Stimulated activated CD8-positive, alpha-beta memory T cell treated with anti-CD3 and anti-CD28 coated beads, Interleukin-15, amount 100 ng/mL, for 48 hours (primary cell): ENCODE data around the gene CDC14A.

Experiments
- DNase-seq, 2 donors: peaks; one replicate each; pipeline ENCODE4 v3.0.0-alpha.2; 2020; ENCODE audit warnings: low read depth in 2 of 2

The CDC14A gene

GRCh38 chr1:100485855-100486258, 133.6 kb downstream of the CDC14A start:
- DNase-seq = no peak

DNA sequence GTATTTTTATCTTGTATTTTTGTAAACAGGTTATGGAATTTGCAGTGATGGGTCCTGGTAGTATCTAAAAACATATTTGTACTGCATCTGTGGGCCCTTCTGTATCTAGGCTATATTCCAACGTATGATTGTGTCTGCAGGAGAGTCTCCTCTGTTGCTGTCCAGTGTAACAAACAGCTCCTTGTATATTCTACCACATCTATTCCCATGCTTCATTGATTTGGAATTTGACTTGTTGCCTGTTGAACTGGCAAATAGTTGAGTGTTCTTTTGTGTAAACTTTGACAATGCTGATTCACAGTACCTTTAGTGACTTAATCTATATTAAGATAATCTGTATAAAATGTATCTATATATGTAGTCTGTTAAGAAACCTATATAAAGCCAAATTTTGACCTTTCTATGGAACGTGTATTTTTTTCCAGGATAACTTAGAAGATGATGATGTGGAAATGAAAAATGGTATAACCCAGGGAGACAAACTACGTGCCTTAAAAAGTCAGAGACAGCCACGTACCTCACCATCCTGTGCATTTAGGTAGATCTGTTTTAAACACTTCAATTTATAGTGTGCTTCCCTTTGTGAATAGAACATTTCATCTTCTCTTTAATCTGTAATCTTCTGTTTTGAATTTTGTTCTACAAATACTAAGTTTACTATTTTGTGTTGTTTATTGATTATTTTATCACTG, 142.2 kb downstream of the CDC14A start:
- no peak for DNase-seq

DNA sequence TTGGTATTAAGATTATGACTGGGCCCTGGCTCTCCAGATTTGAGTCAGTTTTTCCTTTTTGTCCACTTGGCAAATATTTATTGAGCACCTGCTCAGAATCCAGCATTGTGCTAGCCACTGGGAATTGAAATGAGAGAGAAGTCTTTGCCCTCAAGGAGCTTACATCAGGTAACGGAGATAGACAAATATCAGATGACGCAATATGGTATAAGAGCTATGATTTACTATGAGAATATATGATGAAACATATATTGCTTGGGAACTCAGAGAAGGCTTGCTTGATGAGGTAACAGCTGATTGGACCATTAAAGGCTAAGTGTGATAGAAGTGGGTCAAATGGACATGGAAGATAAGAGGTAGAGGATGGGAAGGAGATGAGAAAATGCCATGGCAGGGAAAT, 144.6 kb downstream of the CDC14A start:
- DNase-seq = no peak

- no peak for DNase-seq
Observed at GRCh38 chr1:100497796-100498195, 145.5 kb downstream of the CDC14A start.

DNA sequence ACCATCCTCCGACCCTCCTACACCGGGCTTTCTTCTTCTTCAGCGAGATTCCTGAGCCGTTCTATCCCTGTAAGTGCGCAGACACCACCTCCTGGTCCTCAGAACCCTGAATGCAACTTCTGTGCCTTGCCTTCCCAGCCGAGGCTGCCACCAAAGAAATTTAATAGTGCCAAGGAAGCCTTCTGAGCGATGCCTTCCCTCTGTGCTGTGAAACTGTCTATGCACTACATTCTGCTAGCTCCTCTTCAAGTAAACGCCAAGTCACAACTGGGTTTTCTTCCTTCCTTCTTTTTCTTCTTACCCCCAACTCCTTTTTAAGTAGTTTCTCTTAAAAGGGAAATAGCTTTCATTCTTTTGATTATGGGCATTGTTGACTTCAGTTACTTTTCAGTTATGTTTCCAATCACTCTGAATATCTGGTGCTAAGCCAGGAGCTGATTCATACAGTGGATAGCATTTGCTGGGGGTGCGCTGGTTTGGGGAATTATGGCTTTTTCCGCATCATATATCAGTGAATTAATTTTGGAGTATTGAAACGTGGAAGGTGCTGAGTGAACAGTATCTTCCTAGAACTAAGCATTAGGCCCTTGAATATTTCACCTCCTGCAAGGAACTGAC, 147.0 kb downstream of the CDC14A start:
- DNase-seq = no peak

- no peak for DNase-seq
Observed at GRCh38 chr1:100502052-100502792, 149.9 kb downstream of the CDC14A start.

DNA sequence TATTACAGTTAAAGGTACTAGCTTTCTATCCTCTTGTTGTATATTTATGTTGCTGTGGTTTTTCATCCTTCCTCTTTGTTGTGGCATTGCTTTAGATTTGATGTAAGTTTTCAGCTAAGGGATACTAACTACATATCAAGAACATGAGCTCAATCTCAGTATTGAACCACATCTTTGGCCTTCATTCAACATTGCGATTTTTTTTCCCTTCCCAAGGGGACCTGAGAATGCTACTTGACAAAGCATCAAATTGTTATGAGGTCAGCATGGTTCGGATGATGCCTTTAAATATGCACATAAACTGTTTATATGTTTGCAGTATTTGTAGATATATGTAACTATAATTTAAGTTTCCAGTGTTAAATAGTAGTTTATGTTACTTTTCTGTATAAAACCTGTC, 153.9 kb downstream of the CDC14A start:
- DNase-seq = no peak

DNA sequence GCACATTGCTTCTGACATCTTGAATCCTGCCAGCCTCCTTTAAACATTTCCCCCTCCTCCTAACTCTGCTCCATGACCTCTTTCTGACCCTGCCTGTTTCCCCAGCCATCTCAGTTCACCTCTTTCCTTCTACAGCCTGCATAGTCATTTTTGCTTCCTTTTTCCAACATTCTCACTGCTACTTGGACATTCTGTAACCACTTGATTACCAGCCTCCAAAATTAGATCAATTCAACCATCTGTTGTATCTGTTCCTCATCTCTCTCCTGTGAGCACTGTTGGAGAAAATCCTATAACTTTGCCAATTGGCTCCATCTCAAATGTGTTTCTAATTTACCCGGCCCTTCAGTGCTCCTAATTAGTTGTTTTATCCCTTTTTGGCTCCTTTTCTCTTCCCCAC, 158.1 kb downstream of the CDC14A start:
- DNase-seq = no peak

DNA sequence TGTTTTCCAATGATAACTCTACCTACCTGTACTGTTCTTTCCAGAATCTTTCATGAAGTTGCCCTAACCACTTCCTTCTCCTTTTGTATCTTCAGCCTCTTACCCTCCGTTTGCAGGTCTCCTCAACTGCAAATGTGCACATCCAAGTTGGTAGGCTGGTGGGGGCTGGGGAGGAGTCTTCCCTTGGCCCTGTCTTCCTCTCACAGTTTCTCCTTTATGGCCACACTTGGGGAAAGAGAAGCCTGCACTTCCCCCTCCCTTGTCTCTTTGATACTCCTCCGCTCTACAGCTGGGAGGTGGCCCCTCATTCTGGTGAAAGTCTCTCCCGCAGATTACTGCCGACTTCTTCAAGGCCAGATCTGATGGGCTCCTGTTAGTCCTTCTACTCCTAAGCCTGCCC, 158.8 kb downstream of the CDC14A start:
- DNase-seq = no peak

GRCh38 chr1:100511773-100512172, 159.5 kb downstream of the CDC14A start:
- DNase-seq = no peak

DNA sequence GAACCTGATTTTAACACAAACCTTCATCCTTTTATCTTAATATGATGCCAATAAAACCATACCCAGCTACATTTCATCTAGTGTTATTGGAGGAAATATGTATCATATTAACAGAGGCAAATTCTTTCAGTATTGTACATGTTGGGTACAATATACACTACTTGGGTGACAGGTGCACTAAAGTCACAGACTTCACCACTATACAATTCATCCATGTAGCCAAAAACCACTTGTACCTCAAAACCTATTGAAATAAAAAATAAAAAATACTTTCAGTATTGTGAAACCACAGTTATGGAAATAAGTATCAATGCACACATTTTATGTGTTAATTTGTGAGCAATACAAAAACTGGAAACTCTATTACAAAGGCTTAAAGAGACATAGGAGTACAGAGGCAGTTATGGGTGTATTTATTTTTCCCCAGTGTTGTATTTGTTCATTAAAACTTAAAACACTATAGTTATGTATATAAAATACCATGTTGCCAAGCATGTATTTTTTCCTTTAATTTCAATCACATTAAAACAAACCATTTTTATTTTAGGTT, 160.6 kb downstream of the CDC14A start:
- no peak for DNase-seq

DNA sequence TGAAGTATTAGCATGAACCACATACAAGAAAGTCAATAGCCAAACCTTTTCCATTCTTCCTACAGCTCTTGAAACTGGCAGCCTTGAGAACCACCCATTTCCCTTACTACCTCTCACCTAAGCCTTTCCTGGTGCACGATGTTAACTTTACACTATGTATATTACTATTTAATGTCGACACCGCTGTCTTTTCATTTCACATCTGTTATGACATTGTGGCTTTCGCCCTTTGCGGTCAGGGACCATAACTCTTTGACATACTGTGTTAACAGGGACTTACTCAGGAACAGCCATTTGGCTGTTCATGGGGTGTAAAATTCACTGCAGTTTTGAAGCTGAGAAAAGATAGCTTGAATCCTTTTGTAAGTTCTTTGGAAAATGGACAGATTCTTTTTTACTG, 164.6 kb downstream of the CDC14A start:
- no peak for DNase-seq

DNA sequence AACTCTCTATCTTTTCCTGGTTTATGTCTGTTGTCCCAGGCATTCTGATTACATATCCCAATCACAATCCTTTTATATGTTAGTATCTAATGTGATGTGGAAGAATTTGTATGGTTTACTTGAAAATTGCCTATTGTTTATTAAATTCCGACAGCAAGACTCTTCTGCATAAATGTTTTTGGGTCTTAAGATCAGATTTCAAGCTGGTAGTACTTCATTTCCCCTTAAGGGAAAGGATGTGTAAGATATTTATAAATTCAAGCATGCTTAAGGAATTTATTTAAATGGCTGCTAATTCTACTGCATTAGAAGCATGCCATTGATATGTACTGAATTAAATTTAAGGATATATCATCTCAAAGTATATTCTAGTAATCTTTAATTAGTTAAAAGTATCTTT, 165.2 kb downstream of the CDC14A start:
- no peak for DNase-seq

DNA sequence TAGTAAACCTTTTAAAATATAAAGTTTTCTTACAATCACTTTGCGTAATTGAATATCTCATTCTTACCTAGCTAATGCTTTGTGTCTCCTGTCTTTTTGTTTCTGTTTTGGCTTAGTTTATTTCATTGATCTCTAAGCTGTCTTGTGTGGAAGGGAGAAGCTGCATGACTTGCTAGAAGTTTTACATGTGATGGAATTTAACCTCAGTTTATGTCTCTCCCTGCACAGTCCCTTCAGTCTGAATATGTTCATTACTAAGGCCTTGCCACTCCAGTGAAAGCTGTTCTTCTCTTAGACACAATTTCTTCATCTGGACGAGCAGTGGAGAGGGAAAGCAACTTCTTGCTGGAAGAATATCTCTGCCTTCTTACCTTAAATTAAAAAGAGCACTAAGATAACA, 165.7 kb downstream of the CDC14A start:
- DNase-seq = no peak

DNA sequence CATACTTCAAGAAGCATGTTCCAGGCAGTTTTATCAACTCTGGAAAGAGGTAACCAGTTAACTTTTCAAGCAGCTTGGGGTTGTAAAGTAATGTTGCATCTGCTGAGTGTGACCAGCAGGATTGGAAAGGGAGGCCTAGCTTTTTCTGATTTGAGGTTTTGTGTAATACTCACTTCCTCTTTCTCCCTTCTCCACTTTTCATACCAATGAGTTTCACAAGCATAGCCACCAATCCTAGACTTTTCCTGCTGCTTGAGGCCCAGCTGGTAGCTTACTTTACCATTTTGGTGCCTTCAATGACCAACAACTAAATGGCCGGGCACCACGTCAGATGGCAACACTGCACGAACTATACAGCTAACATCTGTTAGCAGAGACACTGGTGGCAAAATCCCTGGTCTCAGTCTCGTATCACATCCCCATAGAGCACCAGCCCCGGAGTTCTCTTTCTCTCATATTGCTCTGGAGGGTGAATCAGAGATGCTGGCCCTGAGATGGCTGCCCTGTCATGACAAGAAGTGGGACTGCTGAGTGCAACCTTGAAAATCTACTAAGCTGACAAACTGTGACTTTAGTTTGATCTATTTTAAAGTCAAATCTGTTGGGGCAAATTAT, 170.8 kb downstream of the CDC14A start:
- DNase-seq = no peak

DNA sequence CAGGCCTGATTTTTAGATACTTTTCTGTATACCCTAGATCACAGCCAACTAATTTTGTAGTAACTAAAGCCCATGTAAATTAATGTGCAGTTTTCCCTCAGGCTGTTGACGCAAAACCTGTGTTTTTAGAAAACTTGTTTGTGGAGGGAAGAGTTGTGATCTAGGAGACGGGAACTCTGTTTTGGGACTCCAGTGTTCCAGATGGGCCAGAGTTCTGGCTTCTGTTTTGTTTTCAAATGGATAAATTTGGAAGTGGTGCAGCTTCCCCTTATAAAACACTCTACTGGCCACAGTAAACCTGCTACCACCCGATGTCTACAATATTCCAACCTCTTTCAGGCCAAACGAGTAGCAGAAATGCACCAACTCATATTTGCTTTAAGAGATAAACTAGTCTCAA, 172.0 kb downstream of the CDC14A start:
- no peak for DNase-seq

GRCh38 chr1:100526894-100527293, 174.6 kb downstream of the CDC14A start:
- no peak for DNase-seq

DNA sequence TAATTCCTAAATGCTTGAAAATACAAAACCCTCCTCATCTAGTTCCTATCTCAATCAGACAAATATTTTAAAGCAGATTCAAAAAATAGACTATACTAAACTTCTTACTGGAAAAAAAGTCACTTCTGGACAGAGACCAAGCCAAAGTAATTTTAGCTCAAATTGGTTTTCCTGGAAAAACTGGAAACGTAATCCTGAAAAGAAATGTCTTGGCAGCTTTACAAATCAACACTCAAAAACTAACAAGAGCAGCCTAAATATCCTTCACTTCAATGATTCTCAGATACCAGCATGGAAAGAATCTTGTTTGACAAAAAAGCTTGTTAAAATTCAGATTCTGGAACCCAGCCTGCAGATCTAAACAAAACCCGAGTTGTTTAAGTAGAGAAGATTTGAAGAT, 176.6 kb downstream of the CDC14A start:
- DNase-seq = no peak

DNA sequence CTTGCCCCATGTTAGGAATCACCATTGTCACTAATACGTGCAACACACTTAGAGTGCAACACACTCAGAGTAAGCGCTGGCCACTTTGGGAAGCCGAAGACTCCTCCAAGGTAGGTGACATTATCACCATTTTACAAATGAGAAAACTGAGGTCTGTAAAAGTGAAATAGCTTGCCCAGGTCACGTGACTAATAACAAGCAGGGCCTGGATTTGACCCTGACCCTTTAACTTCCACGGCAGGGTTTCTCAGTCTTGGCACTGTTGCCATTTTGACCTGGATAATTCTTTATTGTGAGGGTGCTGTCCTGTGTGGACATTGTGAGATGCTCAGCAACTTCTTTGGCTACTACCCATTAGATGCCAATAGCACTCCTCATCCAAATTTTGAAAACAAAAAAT, 177.8 kb downstream of the CDC14A start:
- no peak for DNase-seq

- no peak for DNase-seq
Observed at GRCh38 chr1:100530880-100531487, 178.7 kb downstream of the CDC14A start.

GRCh38 chr1:100532645-100533044, 180.3 kb downstream of the CDC14A start:
- DNase-seq = no peak

DNA sequence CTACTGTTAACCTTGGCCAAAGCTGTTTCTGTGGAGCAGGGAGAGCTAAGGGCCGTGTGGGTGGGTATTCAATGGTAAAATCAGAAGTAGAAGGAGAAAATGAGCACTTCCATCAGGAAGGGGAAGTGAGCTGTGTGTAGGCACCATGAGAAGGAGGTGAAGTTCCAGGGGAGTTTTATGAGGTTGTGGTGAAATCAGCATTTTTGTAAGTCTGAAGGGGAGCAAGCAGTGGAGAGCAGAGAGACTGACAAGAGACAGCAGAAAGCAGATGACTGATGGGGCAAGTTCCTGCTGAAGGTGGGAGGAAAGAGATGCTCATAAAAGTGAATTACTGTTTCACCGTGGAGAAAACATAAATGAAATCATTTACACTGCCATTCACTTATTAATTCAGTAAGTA, 183.0 kb downstream of the CDC14A start:
- no peak for DNase-seq
